Coronary artery (tissue), 2 donors: ENCODE measurements around the gene DCP1A.
A peak's percentile ranks its signal among the peaks of the same experiment; 100 is the strongest.
"Not testable (repeated sequence)": the region's sequence is repeated elsewhere in the genome, so short reads cannot be mapped to it uniquely, and the experiment has no call there.

Source experiments
- DNase-seq: peaks from one replicate; pipeline ENCODE4 v3.0.0-alpha.2; 2017; ENCODE audit warnings: low spot score
- H3K27ac ChIP-seq, 2 donors: fragments of 200-600 bp; sonication (generic); one replicate each; pipeline ENCODE4 v1.5.1; 2016 to 2019
- H3K4me3 ChIP-seq: fragments of 200-600 bp; sonication (generic); 2 replicates; pipeline ENCODE4 v1.5.1; 2016; ENCODE audit warnings: mild to moderate bottlenecking, moderate library complexity
- CTCF ChIP-seq: fragments of 200-600 bp; sonication (generic); IDR thresholded peaks from one replicate; pipeline ENCODE4 v1.5.1; 2019; ENCODE audit warnings: antibody characterized with exemption

DCP1A gene

GRCh38 chr3:53376679-53377078 lies 29.3 kb upstream of the DCP1A start:
- DNase-seq: no peak
- no peak for TF ChIP-seq CTCF
- Histone ChIP-seq H3K27ac (no peak overlapping the region), H3K4me3 (no peak overlapping the region)

- no peak for TF ChIP-seq CTCF
- Histone ChIP-seq H3K4me3 (no peak overlapping the region), H3K27ac (no peak overlapping the region)
- DNase-seq: no peak
These were observed 27.7 kb upstream of the DCP1A start for GRCh38 chr3:53375019-53375418.

GRCh38 chr3:53370719-53371118 lies 23.4 kb upstream of the DCP1A start:
- H3K4me3 ChIP-seq, H3K27ac ChIP-seq: not testable (repeated sequence)

GRCh38 chr3:53361852-53362251 lies 14.5 kb upstream of the DCP1A start:
- Histone ChIP-seq H3K27ac (no peak overlapping the region), H3K4me3 (no peak overlapping the region)
- no peak for TF ChIP-seq CTCF
- DNase-seq: no peak

More at GRCh38 chr3:53370719-53371118, 23.4 kb upstream of the DCP1A start:
- DNase-seq: not testable (repeated sequence)

- Histone ChIP-seq H3K4me3 (no peak overlapping the region), H3K27ac (no peak overlapping the region)
- TF ChIP-seq CTCF: no peak
- DNase-seq: no peak
These were observed 10.1 kb upstream of the DCP1A start for GRCh38 chr3:53357458-53357857.

- no peak for DNase-seq
- no peak for TF ChIP-seq CTCF
- H3K4me3 ChIP-seq: no peak overlapping the region
- no peak overlapping the region for H3K27ac ChIP-seq
These were observed 7.7 kb upstream of the DCP1A start for GRCh38 chr3:53354945-53355498.

- H3K4me3 ChIP-seq: no peak overlapping the region
- no peak for DNase-seq
- no peak for TF ChIP-seq CTCF
- H3K27ac ChIP-seq: no peak overlapping the region
These were observed 5.9 kb upstream of the DCP1A start for GRCh38 chr3:53353202-53353601.

- no peak overlapping the region for H3K4me3 ChIP-seq
- TF ChIP-seq CTCF: no peak
- H3K27ac ChIP-seq: no peak overlapping the region
- no peak for DNase-seq
These were observed 3.3 kb upstream of the DCP1A start for GRCh38 chr3:53350652-53351051.

- DNase-seq: not testable (repeated sequence)
- peak overlapping the region; percentile 84 for H3K4me3 ChIP-seq
- peak overlapping the region; percentile 88 to 94 for H3K27ac ChIP-seq
These were observed 775 bp upstream of the DCP1A start for GRCh38 chr3:53348118-53348517.
